SK-N-SH treated with all-trans-retinoic acid at 6 μM for 48 hours (cell line): Measurements from ENCODE around the gene NRAP.

Source experiments
- ATAC-seq: fragments of 200-7000 bp; cut with Tn5 transposase; 3 replicates; pipeline ENCODE4 v1.9.1; 2020; ENCODE audit warnings: mild to moderate bottlenecking, moderate library complexity
- ARNTL ChIP-seq: fragments of 450-650 bp; formaldehyde crosslinking; IDR thresholded peaks from 2 replicates; pipeline ENCODE4 v1.5.0; 2020; ENCODE audit warnings: low read depth, mild to moderate bottlenecking, moderate library complexity, borderline replicate concordance
- BACH2 ChIP-seq: fragments of 250-450 bp; sonication (Bioruptor Pico); IDR thresholded peaks from 2 replicates; pipeline ENCODE4 v1.9.0; 2021; ENCODE audit warnings: mild to moderate bottlenecking, borderline replicate concordance
- CREB5 ChIP-seq: fragments of 250-450 bp; sonication (Bioruptor Pico); IDR thresholded peaks from 2 replicates; pipeline ENCODE4 v1.5.1; 2020; ENCODE audit warnings: low read depth, mild to moderate bottlenecking, moderate library complexity
- CSDC2 ChIP-seq: fragments of 250-450 bp; sonication (Bioruptor Pico); IDR thresholded peaks from 2 replicates; pipeline ENCODE4 v1.5.0; 2020; ENCODE audit warnings: mild to moderate bottlenecking, moderate library complexity
- ESRRG ChIP-seq: fragments of 250-450 bp; sonication (Bioruptor Pico); IDR thresholded peaks from 2 replicates; pipeline ENCODE4 v1.6.1; 2021; ENCODE audit warnings: mild to moderate bottlenecking
- GLIS3 ChIP-seq: fragments of 250-450 bp; sonication (Bioruptor Pico); IDR thresholded peaks from 2 replicates; pipeline ENCODE4 v1.5.0; 2020; ENCODE audit warnings: mild to moderate bottlenecking, moderate library complexity
- ISL1 ChIP-seq: fragments of 250-450 bp; sonication (Bioruptor Pico); IDR thresholded peaks from 2 replicates; pipeline ENCODE4 v2.1.2; 2022; ENCODE audit warnings: mild to moderate bottlenecking, moderate library complexity
- OSR1 ChIP-seq: fragments of 250-450 bp; sonication (Bioruptor Pico); IDR thresholded peaks from 2 replicates; pipeline ENCODE4 v1.8.0; 2022; ENCODE audit warnings: moderate library complexity, mild to moderate bottlenecking, inconsistent platforms
- PATZ1 ChIP-seq: fragments of 250-450 bp; sonication (Bioruptor Pico); IDR thresholded peaks from 2 replicates; pipeline ENCODE4 v1.8.0; 2020; ENCODE audit warnings: mild to moderate bottlenecking, moderate library complexity, borderline replicate concordance
- POU6F1 ChIP-seq: fragments of 250-450 bp; sonication (Bioruptor Pico); IDR thresholded peaks from 2 replicates; pipeline ENCODE4 v1.8.0; 2021; ENCODE audit warnings: low read depth, mild to moderate bottlenecking, moderate library complexity, borderline replicate concordance
- PPARA ChIP-seq: fragments of 250-450 bp; sonication (Bioruptor Pico); IDR thresholded peaks from 2 replicates; pipeline ENCODE4 v1.5.0; 2020; ENCODE audit warnings: mild to moderate bottlenecking, borderline replicate concordance
- RARB ChIP-seq: fragments of 250-450 bp; sonication (Bioruptor Pico); IDR thresholded peaks from 2 replicates; pipeline ENCODE4 v1.8.0; 2021; ENCODE audit warnings: mild to moderate bottlenecking, moderate library complexity
- SNAI2 ChIP-seq: fragments of 250-450 bp; sonication (Bioruptor Pico); IDR thresholded peaks from 2 replicates; pipeline ENCODE4 v1.5.0; 2020; ENCODE audit warnings: mild to moderate bottlenecking, moderate library complexity
- TCF4 ChIP-seq: fragments of 250-450 bp; sonication (Bioruptor Pico); IDR thresholded peaks from 2 replicates; pipeline ENCODE4 v1.8.0; 2021; ENCODE audit warnings: mild to moderate bottlenecking, moderate library complexity, borderline replicate concordance
- TOX ChIP-seq: fragments of 250-450 bp; sonication (Bioruptor Pico); IDR thresholded peaks from 2 replicates; pipeline ENCODE4 v1.8.0; 2021; ENCODE audit warnings: mild to moderate bottlenecking, moderate library complexity, borderline replicate concordance
- TSHZ2 ChIP-seq: fragments of 250-450 bp; sonication (Bioruptor Pico); IDR thresholded peaks from 2 replicates; pipeline ENCODE4 v1.5.0; 2020; ENCODE audit warnings: mild to moderate bottlenecking, moderate library complexity
- ZC3H10 ChIP-seq: fragments of 250-450 bp; sonication (Bioruptor Pico); IDR thresholded peaks from 2 replicates; pipeline ENCODE4 v1.5.1; 2021; ENCODE audit warnings: mild to moderate bottlenecking, moderate library complexity
- ZFP3 ChIP-seq: fragments of 250-450 bp; sonication (Bioruptor Pico); IDR thresholded peaks from 2 replicates; pipeline ENCODE4 v1.5.0; 2020; ENCODE audit warnings: mild to moderate bottlenecking, moderate library complexity
- ZFP30 ChIP-seq: fragments of 450-650 bp; formaldehyde crosslinking; IDR thresholded peaks from 2 replicates; pipeline ENCODE4 v1.5.0; 2022; ENCODE audit warnings: mild to moderate bottlenecking, moderate library complexity
- ZNF565 ChIP-seq: fragments of 450-650 bp; formaldehyde crosslinking; conservative IDR thresholded peaks from 2 replicates; pipeline ENCODE4 v1.5.0; 2020; ENCODE audit warnings: low read depth, mild to moderate bottlenecking, moderate library complexity
- ZNF70 ChIP-seq: fragments of 450-650 bp; formaldehyde crosslinking; IDR thresholded peaks from 2 replicates; pipeline ENCODE4 v1.5.0; 2020; ENCODE audit warnings: mild to moderate bottlenecking, moderate library complexity
- ZNF8 ChIP-seq: fragments of 450-650 bp; formaldehyde crosslinking; IDR thresholded peaks from 2 replicates; pipeline ENCODE4 v1.5.0; 2020; ENCODE audit warnings: mild to moderate bottlenecking, moderate library complexity

Gene NRAP

GRCh38 chr10:113650172-113650571 is 13.7 kb downstream of the NRAP start:
- no peak for ATAC-seq
- TF ChIP-seq ZFP30 (CRISPR knock-in tag) (no peak), CREB5 (no peak), ZNF565 (CRISPR knock-in tag) (no peak), OSR1 (CRISPR knock-in tag) (no peak), ZC3H10 (CRISPR knock-in tag) (no peak), CSDC2 (CRISPR knock-in tag) (no peak), TSHZ2 (no peak)
- TF ChIP-seq, all 23 proteins: peak for 0

- no peak for TF ChIP-seq CREB5
- TF ChIP-seq PATZ1 (CRISPR knock-in tag): no peak
- no peak for TF ChIP-seq ARNTL (CRISPR knock-in tag)
- TF ChIP-seq PPARA (CRISPR knock-in tag): no peak
- no peak for TF ChIP-seq ZNF70 (CRISPR knock-in tag)
- no peak for TF ChIP-seq ESRRG (CRISPR knock-in tag)
- TF ChIP-seq POU6F1: no peak
- no peak for TF ChIP-seq ZC3H10 (CRISPR knock-in tag)
- no peak for TF ChIP-seq TCF4
- TF ChIP-seq TSHZ2: no peak
- no peak for TF ChIP-seq ZNF8
- TF ChIP-seq CSDC2 (CRISPR knock-in tag): no peak
- TF ChIP-seq ZFP3 (CRISPR knock-in tag): no peak
- no peak for TF ChIP-seq GLIS3 (CRISPR knock-in tag)
- TF ChIP-seq ZFP30 (CRISPR knock-in tag): no peak
- TF ChIP-seq RARB: no peak
- no peak for TF ChIP-seq ZNF565 (CRISPR knock-in tag)
- no peak for ATAC-seq
Measured at GRCh38 chr10:113648478-113648877, 15.4 kb downstream of the NRAP start.

GRCh38 chr10:113647812-113648211 is 16.0 kb downstream of the NRAP start:
- no peak for ATAC-seq
- no peak for TF ChIP-seq ZC3H10 (CRISPR knock-in tag)
- no peak for TF ChIP-seq CSDC2 (CRISPR knock-in tag)
- no peak for TF ChIP-seq GLIS3 (CRISPR knock-in tag)
- no peak for TF ChIP-seq TOX (CRISPR knock-in tag)
- no peak for TF ChIP-seq BACH2 (CRISPR knock-in tag)
- TF ChIP-seq ZFP30 (CRISPR knock-in tag): no peak
- TF ChIP-seq PPARA (CRISPR knock-in tag): no peak
- TF ChIP-seq OSR1 (CRISPR knock-in tag): no peak
- TF ChIP-seq PATZ1 (CRISPR knock-in tag): no peak
- TF ChIP-seq ISL1 (CRISPR knock-in tag): no peak
- TF ChIP-seq SNAI2 (CRISPR knock-in tag): no peak
- TF ChIP-seq ESRRG (CRISPR knock-in tag): no peak
- TF ChIP-seq CREB5: no peak
